OCI-LY1 (cell line): Measurements from ENCODE around the gene CEBPB.

Experiments
- H2AFZ ChIP-seq: fragments of 200-600 bp; sonication (generic), shearing (Covaris generic); 2 replicates; pipeline ENCODE4 v1.6.0; 2014; ENCODE audit warnings: antibody characterized with exemption, mild to moderate bottlenecking, low read length
- H3F3A ChIP-seq: fragments of 200-600 bp; sonication (generic), shearing (Covaris generic); 2 replicates; pipeline ENCODE4 v1.6.0; 2014; ENCODE audit warnings: mild to moderate bottlenecking, antibody characterized with exemption, low read length, moderate library complexity; ENCODE audit not compliant: insufficient read depth
- H3K27ac ChIP-seq: fragments of 200-600 bp; sonication (generic); 2 replicates; pipeline ENCODE4 v1.5.1; 2014; ENCODE audit warnings: low read length, mixed run types, mild to moderate bottlenecking, low read depth; ENCODE audit not compliant: poor library complexity, severe bottlenecking
- H3K27me3 ChIP-seq: fragments of 200-600 bp; sonication (generic); 2 replicates; pipeline ENCODE4 v1.6.0; 2014; ENCODE audit warnings: antibody characterized with exemption, mild to moderate bottlenecking, low read length, moderate library complexity; ENCODE audit not compliant: insufficient read depth
- H3K36me3 ChIP-seq: fragments of 200-600 bp; sonication (generic); 2 replicates; pipeline ENCODE4 v1.6.1; 2014; ENCODE audit warnings: mild to moderate bottlenecking, antibody characterized with exemption, low read length, moderate library complexity, mixed read lengths; ENCODE audit not compliant: insufficient read depth
- H3K4me1 ChIP-seq: fragments of 200-600 bp; sonication (generic); 2 replicates; pipeline ENCODE4 v1.5.1; 2014; ENCODE audit warnings: mild to moderate bottlenecking, low read length, moderate library complexity; ENCODE audit not compliant: insufficient read depth, severe bottlenecking
- H3K4me2 ChIP-seq: fragments of 200-600 bp; sonication (generic), shearing (Covaris generic); 2 replicates; pipeline ENCODE4 v1.6.1; 2014; ENCODE audit warnings: low read length
- H3K4me3 ChIP-seq: fragments of 200-600 bp; sonication (generic); 2 replicates; pipeline ENCODE4 v1.5.1; 2014; ENCODE audit warnings: low read length, low read depth, mild to moderate bottlenecking, mixed read lengths; ENCODE audit not compliant: poor library complexity, severe bottlenecking
- H3K79me2 ChIP-seq: fragments of 200-600 bp; shearing (Covaris generic); 2 replicates; pipeline ENCODE4 v1.6.1; 2016; ENCODE audit warnings: mixed run types, low read length, mixed read lengths; ENCODE audit not compliant: insufficient read depth
- H3K9ac ChIP-seq: fragments of 200-600 bp; sonication (generic), shearing (Covaris generic); 2 replicates; pipeline ENCODE4 v1.6.1; 2014; ENCODE audit warnings: mild to moderate bottlenecking, low read length, mixed read lengths
- H3K9me2 ChIP-seq: fragments of 200-600 bp; sonication (generic), shearing (Covaris generic); 2 replicates; pipeline ENCODE4 v1.6.1; 2014; ENCODE audit warnings: low read depth, mild to moderate bottlenecking, low read length, mixed read lengths
- H3K9me3 ChIP-seq: fragments of 200-600 bp; shearing (Covaris generic); 2 replicates; pipeline ENCODE4 v1.6.1; 2014; ENCODE audit warnings: low read length, mixed read lengths
- H4K20me1 ChIP-seq: fragments of 200-600 bp; sonication (generic), shearing (Covaris generic); 2 replicates; pipeline ENCODE4 v1.6.0; 2016; ENCODE audit warnings: mild to moderate bottlenecking, low read length; ENCODE audit not compliant: insufficient read depth
- EZH2 ChIP-seq: fragments of 200-600 bp; sonication (generic), shearing (Covaris generic); IDR thresholded peaks from 2 replicates; pipeline ENCODE4 v1.8.0; 2017; ENCODE audit warnings: borderline replicate concordance, mixed run types, mild to moderate bottlenecking, antibody characterized with exemption, low read length, moderate library complexity, mixed read lengths
- TF ChIP-seq, protein P1 (sequence below): fragments of 200-600 bp; sonication (generic), shearing (Covaris generic); IDR thresholded peaks from 2 replicates; pipeline ENCODE4 v1.5.1; 2017; ENCODE audit warnings: mild to moderate bottlenecking, antibody characterized with exemption, low read length, moderate library complexity, mixed read lengths

Gene CEBPB

DNA sequence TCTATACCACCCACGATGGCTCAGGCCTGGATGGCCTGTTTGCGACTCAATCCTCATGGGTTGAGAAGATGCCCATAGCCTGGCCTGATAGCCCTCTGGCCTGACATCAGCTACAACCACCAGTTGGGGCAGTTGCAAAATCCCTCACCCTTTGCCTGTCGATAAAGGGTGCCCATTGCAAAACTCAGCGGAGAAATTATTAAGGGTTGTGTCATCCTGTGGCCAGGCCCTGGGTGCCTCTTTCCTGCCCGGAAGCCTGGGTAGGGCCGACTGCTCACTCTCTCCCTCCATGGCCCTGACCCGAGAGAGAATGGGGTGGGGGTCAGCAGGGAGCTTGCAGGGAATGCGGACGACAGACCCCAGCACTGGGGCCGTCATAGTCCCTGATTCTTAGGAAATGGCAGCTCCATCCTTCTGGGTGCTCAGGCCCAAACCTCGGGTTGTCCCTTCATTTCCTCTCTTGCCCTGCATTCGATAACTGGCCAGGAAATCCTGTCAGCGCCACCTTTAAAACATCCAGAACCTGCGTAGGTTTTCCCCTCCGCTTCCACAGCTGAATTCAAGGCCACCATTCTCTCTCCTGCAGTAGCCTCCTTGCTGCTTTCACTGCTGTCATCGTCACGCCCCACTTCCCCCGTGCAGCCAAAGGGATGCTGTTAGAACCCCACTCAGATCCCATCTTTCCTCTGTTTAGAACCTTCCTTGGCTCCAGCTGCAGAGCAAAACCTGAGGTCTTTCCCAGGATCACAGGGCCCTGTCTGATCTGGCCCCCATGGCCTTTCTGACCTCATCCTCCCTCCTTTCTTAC, 31.1 kb downstream of the CEBPB start:
- Histone ChIP-seq H3K9me3 (no peaks in the 10 kb centered on the region), H3K27ac (no peak overlapping the region), H3K4me2 (no peak overlapping the region), H3K9ac (no peak overlapping the region), H3F3A (no peaks in the 10 kb centered on the region), H2AFZ (no peak overlapping the region), H3K36me3 (no peaks in the 10 kb centered on the region), H3K9me2 (no peaks in the 10 kb centered on the region), H3K27me3 (peaks cover 20% of the 10 kb centered on the region), H4K20me1 (no peaks in the 10 kb centered on the region), H3K79me2 (no peaks in the 10 kb centered on the region), H3K4me3 (no peak overlapping the region), H3K4me1 (no peaks in the 10 kb centered on the region)
- TF ChIP-seq EZH2, result no peak
- TF ChIP-seq, protein P1, sequence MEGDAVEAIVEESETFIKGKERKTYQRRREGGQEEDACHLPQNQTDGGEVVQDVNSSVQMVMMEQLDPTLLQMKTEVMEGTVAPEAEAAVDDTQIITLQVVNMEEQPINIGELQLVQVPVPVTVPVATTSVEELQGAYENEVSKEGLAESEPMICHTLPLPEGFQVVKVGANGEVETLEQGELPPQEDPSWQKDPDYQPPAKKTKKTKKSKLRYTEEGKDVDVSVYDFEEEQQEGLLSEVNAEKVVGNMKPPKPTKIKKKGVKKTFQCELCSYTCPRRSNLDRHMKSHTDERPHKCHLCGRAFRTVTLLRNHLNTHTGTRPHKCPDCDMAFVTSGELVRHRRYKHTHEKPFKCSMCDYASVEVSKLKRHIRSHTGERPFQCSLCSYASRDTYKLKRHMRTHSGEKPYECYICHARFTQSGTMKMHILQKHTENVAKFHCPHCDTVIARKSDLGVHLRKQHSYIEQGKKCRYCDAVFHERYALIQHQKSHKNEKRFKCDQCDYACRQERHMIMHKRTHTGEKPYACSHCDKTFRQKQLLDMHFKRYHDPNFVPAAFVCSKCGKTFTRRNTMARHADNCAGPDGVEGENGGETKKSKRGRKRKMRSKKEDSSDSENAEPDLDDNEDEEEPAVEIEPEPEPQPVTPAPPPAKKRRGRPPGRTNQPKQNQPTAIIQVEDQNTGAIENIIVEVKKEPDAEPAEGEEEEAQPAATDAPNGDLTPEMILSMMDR, result no peak

DNA sequence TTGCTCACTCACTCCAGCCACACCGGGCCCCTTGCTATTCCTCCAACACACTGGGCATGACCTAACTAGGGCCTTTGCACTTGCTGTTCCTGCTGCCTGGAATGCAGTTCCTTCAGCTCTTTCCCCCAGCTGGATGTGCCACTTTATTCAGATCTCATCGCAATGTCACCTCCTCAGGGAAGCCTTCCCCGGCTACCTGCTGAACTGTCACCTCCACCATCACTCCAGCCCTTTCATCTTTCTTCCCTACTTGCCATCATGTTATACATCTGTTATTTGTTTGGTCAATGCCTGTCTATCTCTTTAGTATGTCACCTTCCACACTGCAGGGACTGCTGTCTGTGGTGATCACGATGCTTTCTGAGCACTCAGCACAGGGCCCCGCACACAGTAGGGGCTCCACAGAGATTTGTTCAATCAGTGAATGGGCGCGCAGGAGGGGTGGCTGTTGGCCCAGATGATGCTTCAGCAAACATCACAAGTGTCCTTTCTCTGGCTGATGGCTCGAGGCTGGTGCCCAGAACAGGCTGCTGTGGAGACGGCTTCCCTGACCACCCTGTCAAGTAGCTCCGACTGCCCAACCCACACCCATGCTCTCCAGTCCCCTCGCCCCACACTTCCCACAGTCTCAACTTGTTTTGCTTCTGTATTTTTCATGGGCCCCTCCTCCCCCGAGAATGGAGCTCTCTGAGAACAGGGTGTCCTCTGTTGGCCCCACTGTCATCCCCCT, 31.8 kb downstream of the CEBPB start:
- Histone ChIP-seq H3K4me3 (no peak overlapping the region), H3K27me3 (peaks cover 20% of the 10 kb centered on the region), H3K4me1 (no peaks in the 10 kb centered on the region), H3K9ac (no peak overlapping the region), H3K9me3 (no peaks in the 10 kb centered on the region), H3K79me2 (no peaks in the 10 kb centered on the region), H3K27ac (no peak overlapping the region), H3F3A (no peaks in the 10 kb centered on the region), H2AFZ (no peak overlapping the region), H3K4me2 (no peak overlapping the region), H4K20me1 (no peaks in the 10 kb centered on the region), H3K9me2 (no peaks in the 10 kb centered on the region), H3K36me3 (no peaks in the 10 kb centered on the region)
- TF ChIP-seq EZH2, result no peak
- TF ChIP-seq, protein P1, result no peak

DNA sequence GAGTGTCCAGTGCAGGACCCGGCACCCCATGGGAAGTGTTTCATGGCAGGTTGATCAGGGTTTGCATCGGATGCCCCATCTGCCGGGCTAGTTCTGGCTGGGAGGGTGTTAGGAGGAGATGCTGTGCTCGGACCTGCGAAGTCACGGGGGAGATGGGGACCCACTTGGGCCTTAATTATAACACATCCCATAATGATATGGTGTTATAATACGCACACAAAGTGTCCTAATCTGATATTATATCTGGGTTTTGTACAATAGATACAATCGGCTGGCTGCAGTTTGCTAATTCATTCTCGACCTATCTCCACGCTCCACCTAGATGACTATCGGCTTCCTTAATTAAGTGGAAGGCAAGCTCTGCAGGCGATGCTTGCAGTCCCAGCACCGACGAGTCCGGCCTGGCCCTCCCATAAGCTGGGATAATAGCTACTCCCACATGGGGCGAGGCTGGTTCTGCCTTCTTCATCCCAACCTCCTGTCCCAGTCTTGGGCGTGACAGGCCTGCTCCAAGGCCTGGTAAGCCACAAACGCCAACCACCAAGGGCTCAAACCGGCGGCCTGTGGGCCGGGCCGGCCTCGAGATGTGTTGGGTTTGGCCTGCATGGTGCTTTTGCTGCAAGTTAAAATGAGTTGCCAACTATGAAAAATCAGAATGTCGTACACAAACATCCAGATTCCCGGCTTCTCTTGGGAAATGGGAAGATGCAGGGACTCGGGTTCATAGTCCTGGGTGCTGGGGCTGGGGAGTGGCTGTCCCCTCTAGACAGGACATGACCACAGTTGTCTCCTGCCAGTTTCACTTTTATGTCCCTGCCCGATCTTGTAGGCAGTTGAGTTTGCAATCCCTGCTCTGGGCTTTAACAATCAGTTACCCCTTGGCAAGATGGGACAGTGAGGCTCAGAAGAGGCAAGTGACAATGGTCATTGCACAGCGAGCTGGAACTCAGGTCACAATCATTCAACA, 32.7 kb downstream of the CEBPB start:
- Histone ChIP-seq H3K4me2 (no peak overlapping the region), H4K20me1 (no peaks in the 10 kb centered on the region), H2AFZ (no peak overlapping the region)

More for the DNA sequence above, 32.7 kb downstream of the CEBPB start:
- H3K4me1 ChIP-seq, result no peaks in the 10 kb centered on the region
- TF ChIP-seq, protein P1, result no peak
- TF ChIP-seq EZH2, result no peak
- no peaks in the 10 kb centered on the region for H3F3A ChIP-seq
- H3K36me3 ChIP-seq, result no peaks in the 10 kb centered on the region
- no peak overlapping the region for H3K9ac ChIP-seq
- H3K27me3 ChIP-seq, result peaks cover 25% of the 10 kb centered on the region
- no peaks in the 10 kb centered on the region for H3K9me3 ChIP-seq
- H3K9me2 ChIP-seq, result no peaks in the 10 kb centered on the region
- no peaks in the 10 kb centered on the region for H3K79me2 ChIP-seq
- no peak overlapping the region for H3K4me3 ChIP-seq
- no peak overlapping the region for H3K27ac ChIP-seq
